DOHH2 (cell line): ENCODE results near the gene MTCH1.

Experiments
- CTCF ChIP-seq: fragments of 200-600 bp; sonication (generic); IDR thresholded peaks from one replicate; pipeline ENCODE4 v1.5.1; 2014; ENCODE audit warnings: antibody characterized with exemption, mild to moderate bottlenecking, low read depth, low read length; ENCODE audit not compliant: poor library complexity, severe bottlenecking
- EZH2phosphoT487 ChIP-seq: fragments of 200-600 bp; sonication (generic); IDR thresholded peaks from 2 replicates; pipeline ENCODE4 v1.6.1; 2017; ENCODE audit warnings: borderline replicate concordance, mild to moderate bottlenecking, antibody characterized with exemption, low read length, moderate library complexity, mixed read lengths

DNA sequence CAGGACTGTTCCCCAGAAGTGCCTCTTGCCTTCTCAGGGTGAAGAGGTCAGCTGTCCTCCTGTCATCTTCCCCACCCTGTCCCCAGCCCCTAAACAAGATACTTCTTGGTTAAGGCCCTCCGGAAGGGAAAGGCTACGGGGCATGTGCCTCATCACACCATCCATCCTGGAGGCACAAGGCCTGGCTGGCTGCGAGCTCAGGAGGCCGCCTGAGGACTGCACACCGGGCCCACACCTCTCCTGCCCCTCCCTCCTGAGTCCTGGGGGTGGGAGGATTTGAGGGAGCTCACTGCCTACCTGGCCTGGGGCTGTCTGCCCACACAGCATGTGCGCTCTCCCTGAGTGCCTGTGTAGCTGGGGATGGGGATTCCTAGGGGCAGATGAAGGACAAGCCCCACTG, 21.6 kb downstream of the MTCH1 start:
- TF ChIP-seq CTCF (no peak), EZH2phosphoT487 (no peak)
